ENCODE measurements around the gene SHISAL2A.

- no peak for TF ChIP-seq CTCF (IDR thresholded peaks at IDR 0.05)
- no peak for TF ChIP-seq POLR2A (IDR thresholded peaks at IDR 0.05)
Measured at GRCh38 chr1:52670604-52671003, 37.6 kb downstream of the SHISAL2A start.
